Measurements from ENCODE around the gene RCC1. TPM values are rescaled to one million over a fixed set of nuclear protein-coding genes. Genes with fewer than 3 reads are reported as not detected.

Gene RCC1
- total and polyA plus RNA-seq, 7 donors = 7.0 to 81.6 (median 14.0) TPM

DNA sequence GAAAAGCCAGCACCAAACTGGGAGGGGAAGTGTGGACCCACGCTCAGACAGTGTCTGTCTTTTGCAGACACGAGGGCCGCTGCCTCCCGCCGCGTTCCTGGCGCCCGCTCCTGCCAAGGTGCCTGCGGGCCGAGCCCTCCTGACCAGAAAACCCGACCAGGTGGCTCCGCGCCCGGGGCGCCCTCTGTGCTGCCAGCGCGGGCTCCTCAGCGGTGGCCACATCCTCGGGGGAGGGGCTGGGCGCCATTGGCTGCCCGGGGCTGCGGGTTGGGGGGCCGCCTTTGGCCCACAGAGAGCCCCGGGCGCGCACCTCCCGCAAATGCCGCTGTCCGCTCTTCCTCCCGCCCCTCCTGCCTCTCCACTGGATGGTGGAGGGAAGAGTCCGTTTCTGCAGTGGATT is 24.6 kb downstream of the RCC1 start:
- Histone ChIP-seq H3K4me3 (no peak overlapping the region), H3K36me3 (ENCODE audit: insufficient read depth in 1 of 2, low read depth in 1 of 2) (peaks cover 3 to 43% of the 10 kb centered on the region in 2 donors), H3K27ac (no peak overlapping the region), H3K4me1 (no peaks in the 10 kb centered on the region), H3K27me3 (ENCODE audit: insufficient read depth in 3 of 3, low read length in 2 of 3) (no peaks in the 10 kb centered on the region), H3K9me3 (no peaks in the 10 kb centered on the region)
- intact Hi-C loops (cut with DNase I) = no loop called here
- WGBS, 3 donors = 95 to 98% (median 96%) methylated on average over 30 to 31 of the region's 31 CpGs
- no peak for ATAC-seq
- DNase-seq = no peak
- TF ChIP-seq, protein P1, sequence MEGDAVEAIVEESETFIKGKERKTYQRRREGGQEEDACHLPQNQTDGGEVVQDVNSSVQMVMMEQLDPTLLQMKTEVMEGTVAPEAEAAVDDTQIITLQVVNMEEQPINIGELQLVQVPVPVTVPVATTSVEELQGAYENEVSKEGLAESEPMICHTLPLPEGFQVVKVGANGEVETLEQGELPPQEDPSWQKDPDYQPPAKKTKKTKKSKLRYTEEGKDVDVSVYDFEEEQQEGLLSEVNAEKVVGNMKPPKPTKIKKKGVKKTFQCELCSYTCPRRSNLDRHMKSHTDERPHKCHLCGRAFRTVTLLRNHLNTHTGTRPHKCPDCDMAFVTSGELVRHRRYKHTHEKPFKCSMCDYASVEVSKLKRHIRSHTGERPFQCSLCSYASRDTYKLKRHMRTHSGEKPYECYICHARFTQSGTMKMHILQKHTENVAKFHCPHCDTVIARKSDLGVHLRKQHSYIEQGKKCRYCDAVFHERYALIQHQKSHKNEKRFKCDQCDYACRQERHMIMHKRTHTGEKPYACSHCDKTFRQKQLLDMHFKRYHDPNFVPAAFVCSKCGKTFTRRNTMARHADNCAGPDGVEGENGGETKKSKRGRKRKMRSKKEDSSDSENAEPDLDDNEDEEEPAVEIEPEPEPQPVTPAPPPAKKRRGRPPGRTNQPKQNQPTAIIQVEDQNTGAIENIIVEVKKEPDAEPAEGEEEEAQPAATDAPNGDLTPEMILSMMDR (IDR thresholded peaks at IDR 0.05) = no peak

DNA sequence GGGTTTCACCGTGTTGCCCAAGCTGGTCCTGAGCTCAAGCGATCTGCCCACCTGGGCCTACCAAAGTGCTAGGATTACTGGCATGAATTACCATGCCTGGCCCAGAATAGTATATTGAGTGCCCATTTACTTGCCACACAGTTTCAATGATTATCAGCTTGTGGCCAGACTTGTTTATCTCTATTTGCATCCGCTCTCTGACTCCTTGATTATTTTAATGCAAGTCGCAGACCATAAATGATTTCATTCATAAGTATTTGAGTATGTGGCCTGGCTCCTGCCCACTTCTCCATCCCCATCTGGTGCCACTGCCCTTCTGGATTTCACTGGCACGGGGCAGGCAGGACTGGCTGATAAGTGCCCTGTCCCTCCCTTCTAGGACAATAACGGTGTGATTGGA is 28.8 kb downstream of the RCC1 start:
- DNase-seq (no peak), ATAC-seq (no peak)
- Histone ChIP-seq H3K4me1 (no peaks in the 10 kb centered on the region), H3K27me3 (ENCODE audit: insufficient read depth in 3 of 3, low read length in 2 of 3) (no peaks in the 10 kb centered on the region), H3K4me3 (no peak overlapping the region), H3K27ac (no peak overlapping the region), H3K36me3 (ENCODE audit: insufficient read depth in 1 of 2, low read depth in 1 of 2) (peaks cover 7 to 73% of the 10 kb centered on the region in 2 donors), H3K9me3 (no peaks in the 10 kb centered on the region)
- TF ChIP-seq, protein P1 (IDR thresholded peaks at IDR 0.05) = no peak
- intact Hi-C loops (cut with DNase I) = no loop called here
- 96 to 98% (median 97%) methylated on average over 6 of the region's 6 CpGs for WGBS, 3 donors

DNA sequence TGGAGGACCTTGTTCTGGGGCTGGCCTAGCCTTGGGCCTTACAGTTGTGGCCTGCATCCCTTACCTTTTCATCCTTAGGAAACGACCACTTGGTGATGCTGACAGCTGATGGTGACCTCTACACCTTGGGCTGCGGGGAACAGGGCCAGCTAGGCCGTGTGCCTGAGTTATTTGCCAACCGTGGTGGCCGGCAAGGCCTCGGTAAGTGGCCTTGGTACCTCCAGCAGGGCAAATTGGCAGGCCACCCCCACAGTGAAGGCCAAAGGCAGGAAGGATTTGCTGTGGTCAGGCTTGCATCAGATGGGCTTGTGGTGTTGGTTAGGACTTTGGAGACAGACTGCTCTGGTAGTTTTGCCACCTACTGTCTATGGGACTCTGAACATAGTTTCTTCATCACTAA is 29.3 kb downstream of the RCC1 start:
- Histone ChIP-seq H3K4me3 (no peak overlapping the region), H3K27ac (no peak overlapping the region), H3K27me3 (ENCODE audit: insufficient read depth in 3 of 3, low read length in 2 of 3) (no peaks in the 10 kb centered on the region), H3K4me1 (no peaks in the 10 kb centered on the region), H3K36me3 (ENCODE audit: insufficient read depth in 1 of 2, low read depth in 1 of 2) (peaks cover 7 to 69% of the 10 kb centered on the region in 2 donors), H3K9me3 (no peaks in the 10 kb centered on the region)
- no peak for ATAC-seq
- WGBS, 3 donors = 67 to 86% (median 78%) methylated on average over 6 of the region's 6 CpGs
- TF ChIP-seq, protein P1 (IDR thresholded peaks at IDR 0.05) = no peak
- DNase-seq = no peak
- intact Hi-C loops (cut with DNase I) = no loop called here

DNA sequence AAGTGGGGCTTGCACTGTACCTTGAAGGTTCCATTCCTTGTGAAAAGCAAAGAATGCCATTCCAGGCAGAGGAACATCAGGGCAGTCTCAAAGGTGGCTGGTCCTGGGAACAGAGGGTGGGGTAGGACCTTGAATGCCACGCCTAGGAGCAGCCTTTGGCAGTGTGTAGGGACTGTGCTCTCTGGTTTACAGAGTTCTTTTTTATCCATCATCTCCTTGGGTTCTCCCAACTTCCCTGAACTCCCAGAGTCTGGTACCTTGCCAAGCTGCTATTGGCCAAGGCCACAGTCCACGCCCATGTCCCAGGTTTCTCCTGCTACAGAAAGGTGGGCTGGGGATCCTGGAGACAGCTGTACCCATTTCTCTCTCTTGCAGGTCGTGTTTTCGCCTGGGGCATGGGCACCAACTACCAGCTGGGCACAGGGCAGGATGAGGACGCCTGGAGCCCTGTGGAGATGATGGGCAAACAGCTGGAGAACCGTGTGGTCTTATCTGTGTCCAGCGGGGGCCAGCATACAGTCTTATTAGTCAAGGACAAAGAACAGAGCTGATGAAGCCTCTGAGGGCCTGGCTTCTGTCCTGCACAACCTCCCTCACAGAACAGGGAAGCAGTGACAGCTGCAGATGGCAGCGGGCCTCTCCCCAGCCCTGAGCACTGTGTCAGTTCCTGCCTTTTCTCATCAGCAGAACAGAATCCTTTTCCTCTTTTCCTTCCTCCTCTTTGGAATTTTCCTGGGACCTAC is 31.8 kb downstream of the RCC1 start:
- Histone ChIP-seq H3K4me1 (no peaks in the 10 kb centered on the region), H3K36me3 (ENCODE audit: insufficient read depth in 1 of 2, low read depth in 1 of 2) (peaks cover 7 to 50% of the 10 kb centered on the region in 2 donors), H3K9me3 (no peaks in the 10 kb centered on the region), H3K27ac (no peak overlapping the region), H3K4me3 (no peak overlapping the region), H3K27me3 (ENCODE audit: insufficient read depth in 3 of 3, low read length in 2 of 3) (no peaks in the 10 kb centered on the region)
- DNase-seq (no peak), ATAC-seq (no peak)
- intact Hi-C loops (cut with DNase I) = no loop called here
- 60 to 74% (median 64%) methylated on average over 8 of the region's 8 CpGs for WGBS, 3 donors
- TF ChIP-seq, protein P1 (IDR thresholded peaks at IDR 0.05) = no peak

DNA sequence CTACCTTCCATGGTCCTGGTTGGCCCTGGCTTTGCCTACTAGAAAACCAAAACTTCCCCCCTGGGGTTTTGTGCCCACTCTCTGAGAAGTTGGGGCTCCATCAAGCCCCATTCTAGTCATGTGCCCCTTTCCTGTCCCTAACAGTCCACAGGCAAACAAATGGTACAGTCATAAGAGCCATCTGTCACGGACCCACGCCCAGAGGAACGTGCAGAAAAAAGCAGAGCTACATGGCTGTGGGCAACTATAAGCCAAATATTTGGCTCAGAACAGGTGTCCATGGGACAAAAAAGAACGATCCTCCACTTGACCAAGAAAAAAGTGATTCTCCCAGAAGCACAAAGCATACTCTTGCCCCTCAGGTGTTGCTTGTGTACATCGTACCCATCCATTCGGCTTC is 32.4 kb downstream of the RCC1 start:
- no peak overlapping the region for H3K4me3 ChIP-seq
- ATAC-seq = no peak
- no peak for DNase-seq
- 65 to 79% (median 71%) methylated on average over 6 of the region's 6 CpGs for WGBS, 3 donors
- H3K9me3 ChIP-seq = no peaks in the 10 kb centered on the region
- TF ChIP-seq, protein P1 (IDR thresholded peaks at IDR 0.05) = no peak
- no peaks in the 10 kb centered on the region for H3K4me1 ChIP-seq
- H3K27ac ChIP-seq = no peak overlapping the region
- H3K36me3 ChIP-seq (ENCODE audit: insufficient read depth in 1 of 2, low read depth in 1 of 2) = peaks cover 7 to 45% of the 10 kb centered on the region in 2 donors
- H3K27me3 ChIP-seq (ENCODE audit: insufficient read depth in 3 of 3, low read length in 2 of 3) = no peaks in the 10 kb centered on the region
- intact Hi-C loops (cut with DNase I) = no loop called here

Measured in psoas muscle (tissue), 8 donors.